Epidermal melanocyte (primary cell): Measurements from ENCODE around the gene NOL11.
"Not testable (repeated sequence)": the region's sequence is repeated elsewhere in the genome, so short reads cannot be mapped to it uniquely, and the experiment has no call there.

ENCODE experiments used
- DNase-seq: peaks from one replicate; pipeline ENCODE4 v3.0.0; 2011; ENCODE audit warnings: low spot score; ENCODE audit not compliant: insufficient read length

NOL11 gene

GRCh38 chr17:67752160-67752559, 34.4 kb downstream of the NOL11 start:
- DNase-seq: not testable (repeated sequence)

DNA sequence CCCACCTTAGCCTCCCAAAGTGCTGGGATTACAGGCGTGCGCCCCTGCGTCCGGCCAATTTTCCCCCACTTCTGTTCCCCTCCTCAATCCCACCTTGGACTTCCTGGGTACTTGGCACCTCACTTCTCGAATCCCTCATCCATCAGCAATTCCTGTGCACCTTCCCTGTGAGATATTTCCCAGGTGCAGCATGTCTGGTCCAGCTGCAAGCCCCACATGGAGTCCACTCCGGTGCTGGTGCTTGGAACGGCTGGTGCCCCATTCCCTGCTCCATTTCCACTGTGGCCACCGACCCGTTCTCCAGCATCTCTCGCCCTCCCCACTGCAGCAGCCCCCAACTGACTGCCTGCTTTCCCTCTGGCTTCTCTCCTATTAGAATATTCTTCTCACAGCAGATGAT, 35.3 kb downstream of the NOL11 start:
- no peak for DNase-seq

DNA sequence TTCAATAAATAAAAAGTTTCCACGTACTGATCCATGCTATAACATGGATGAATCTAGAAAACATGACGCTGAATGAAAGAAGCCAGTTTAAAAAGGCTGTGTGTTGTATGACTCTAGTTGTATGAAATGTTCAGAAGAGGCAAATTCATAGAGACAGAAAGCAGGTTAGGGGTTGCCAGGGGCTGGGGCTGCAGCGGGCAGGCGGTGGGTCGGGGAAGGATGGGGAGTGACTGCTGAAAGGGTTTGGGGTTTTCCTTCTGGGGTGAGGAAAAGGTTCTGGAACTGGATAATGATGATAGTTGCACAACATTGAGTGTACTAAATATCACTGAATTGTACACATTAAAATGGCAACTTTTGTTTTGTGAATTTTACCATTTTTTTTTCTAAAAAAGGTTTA, 36.3 kb downstream of the NOL11 start:
- no peak for DNase-seq

- not testable (repeated sequence) for DNase-seq
Observed at GRCh38 chr17:67754686-67755085, 37.0 kb downstream of the NOL11 start.

DNA sequence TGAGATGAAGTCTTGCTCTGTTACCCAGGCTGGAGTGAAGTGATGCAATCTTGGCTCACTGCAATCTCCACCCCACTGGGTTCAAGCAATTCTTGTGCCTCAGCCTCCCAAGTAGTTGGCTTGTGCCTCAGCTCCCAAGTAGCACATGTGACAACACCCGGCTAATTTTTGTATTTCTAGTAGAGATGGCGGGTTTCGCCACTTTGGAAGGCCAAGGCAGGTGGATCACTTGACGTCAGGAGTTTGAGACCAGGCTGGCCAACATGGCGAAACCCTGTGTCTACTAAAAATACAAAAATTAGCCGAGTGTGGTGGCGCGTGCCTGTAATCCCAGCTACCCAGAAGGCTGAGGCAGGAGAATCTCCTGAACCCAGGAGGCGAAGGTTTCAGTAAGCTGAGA, 39.0 kb downstream of the NOL11 start:
- DNase-seq: not testable (repeated sequence)

- DNase-seq: no peak
Observed at GRCh38 chr17:67759355-67760171, 41.8 kb downstream of the NOL11 start.

- DNase-seq: no peak
Observed at GRCh38 chr17:67765623-67766022, 47.9 kb downstream of the NOL11 start.

GRCh38 chr17:67769231-67769630, 51.5 kb downstream of the NOL11 start:
- no peak for DNase-seq

- no peak for DNase-seq
Observed at GRCh38 chr17:67770539-67770938, 52.8 kb downstream of the NOL11 start.

DNA sequence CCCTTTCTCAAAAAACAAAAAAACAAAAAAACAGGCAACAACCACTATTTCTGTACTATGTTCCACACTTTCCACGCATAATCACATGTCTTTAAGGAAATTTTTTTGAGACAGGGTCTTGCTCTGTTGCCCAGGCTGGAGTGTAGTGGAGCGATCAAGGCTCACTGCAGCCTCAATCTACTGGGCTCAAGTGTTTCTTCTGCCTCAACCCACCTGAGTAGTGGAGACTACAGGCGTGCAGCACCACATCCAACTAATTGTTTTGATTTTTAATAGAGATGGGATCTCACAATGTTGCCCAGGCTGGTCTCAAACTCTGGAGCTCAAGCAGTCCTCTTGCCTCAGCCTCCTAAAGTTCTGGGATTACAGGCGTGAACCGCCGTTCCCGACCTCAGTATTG, 54.9 kb downstream of the NOL11 start:
- DNase-seq: no peak

- DNase-seq: no peak
Observed at GRCh38 chr17:67773246-67773645, 55.5 kb downstream of the NOL11 start.

DNA sequence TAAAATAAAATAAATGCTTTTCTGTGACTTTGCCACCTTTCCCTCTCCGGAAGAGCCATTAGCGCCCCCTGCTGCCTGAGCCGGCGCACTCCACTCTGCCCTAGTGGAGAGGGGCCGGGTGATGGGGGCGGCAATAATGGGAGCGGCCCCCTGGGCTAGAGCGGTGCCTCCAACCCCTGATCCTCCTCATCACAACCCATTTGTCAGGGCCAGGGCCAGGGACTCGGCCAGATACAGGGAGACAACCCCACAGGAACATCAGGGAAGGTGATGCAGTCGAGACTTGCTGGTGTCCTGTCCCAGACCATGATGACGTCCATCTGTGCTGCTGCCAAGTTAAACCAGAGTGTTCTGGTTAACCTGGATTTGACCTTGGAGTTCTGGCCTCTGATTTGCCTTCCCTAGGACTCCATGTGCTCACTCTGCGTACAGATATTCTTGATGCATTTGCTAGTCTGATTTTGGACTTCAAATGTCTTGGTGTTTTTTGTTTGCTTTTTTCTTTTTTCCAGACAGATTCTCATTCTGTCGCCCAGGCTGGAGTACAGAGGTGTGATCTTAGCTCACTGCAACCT, 61.4 kb downstream of the NOL11 start:
- no peak for DNase-seq

DNA sequence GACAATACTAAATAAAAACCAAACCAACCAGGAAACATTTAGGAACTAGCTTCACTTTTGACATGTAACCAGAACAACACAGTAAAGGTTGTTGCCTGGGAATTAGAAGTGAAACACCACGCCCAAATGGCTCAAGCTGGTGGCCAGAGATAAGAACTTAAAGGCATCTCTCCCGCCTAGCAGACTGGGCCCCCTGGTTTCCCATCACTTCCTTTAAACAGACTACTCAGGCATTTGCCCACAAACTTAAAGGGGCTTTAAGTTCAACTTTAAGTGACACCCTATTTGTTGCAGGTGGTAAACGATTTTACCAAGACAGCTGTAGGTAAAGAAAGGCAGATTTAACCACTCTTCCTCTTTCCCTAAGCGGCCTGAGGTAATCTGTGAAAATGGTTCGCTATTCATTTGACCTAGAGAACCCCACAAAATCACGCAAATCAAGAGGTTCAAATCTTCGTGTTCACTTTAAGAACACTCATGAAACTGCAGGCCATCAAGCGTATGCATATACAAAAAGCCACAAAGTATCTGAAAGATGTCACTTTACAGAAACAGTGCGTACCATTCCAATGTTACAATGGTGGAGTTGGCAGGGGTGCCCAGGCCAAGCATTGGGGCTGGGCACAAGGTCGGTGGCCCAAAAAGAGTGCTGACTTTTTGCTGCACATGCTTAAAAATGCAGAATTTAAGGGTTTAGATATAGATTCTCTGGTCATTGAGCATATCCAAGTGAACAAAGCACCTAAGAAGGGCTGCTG, 66.8 kb downstream of the NOL11 start:
- DNase-seq: no peak

- no peak for DNase-seq
Observed at GRCh38 chr17:67785122-67785477, 67.4 kb downstream of the NOL11 start.

DNA sequence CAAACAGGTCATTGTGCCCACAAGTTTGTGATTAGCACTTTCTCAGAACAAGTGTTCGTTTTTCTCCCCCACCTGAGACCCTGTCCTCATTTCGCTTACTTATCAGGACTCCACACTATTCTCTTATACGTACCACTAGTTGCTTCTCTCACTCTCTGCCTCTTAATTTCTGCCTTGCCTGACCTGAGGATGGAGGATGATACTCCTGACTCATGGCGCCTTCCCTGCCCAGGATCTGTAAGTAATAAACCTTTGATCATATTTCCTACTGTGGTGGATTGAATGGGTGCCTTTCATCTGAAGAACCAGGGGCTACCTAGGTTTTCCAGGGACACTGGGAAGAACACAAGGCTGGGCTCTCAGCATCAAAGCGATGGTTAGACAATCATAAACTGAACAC, 67.8 kb downstream of the NOL11 start:
- DNase-seq: no peak
